NCI-H1417 (cell line): ENCODE results near the gene PTGES2.
"Not testable (repeated sequence)": the region's sequence is repeated elsewhere in the genome, so short reads cannot be mapped to it uniquely, and the experiment has no call there.

Source experiments
- DNase-seq, 3 experiments: peaks; one replicate each; lab custom pipeline; 2025; lab: John Stamatoyannopoulos, UW

Gene PTGES2

GRCh38 chr9:128088253-128088945 lies 39.1 kb downstream of the PTGES2 start:
- no peak for DNase-seq

DNA sequence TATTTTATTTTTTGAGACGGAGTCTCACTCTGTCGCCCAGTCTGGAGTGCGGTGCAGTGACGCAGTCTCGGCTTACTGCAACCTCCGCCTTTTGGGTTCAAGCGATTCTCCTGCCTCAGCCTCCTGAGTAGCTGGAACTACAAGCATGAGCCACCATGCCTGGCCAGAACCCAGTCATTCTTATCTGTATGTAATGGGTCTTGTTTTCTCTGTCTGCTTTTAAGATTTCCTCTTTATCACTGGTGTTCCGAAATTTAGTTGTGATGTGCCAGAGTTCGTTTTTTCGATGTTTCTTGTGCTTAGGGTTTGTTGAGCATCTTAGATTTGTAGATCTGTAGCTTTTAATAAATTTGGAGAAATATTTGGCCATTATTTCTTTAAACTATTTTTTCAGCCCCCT lies 40.3 kb downstream of the PTGES2 start:
- DNase-seq: no peak

GRCh38 chr9:128085943-128086342 lies 41.6 kb downstream of the PTGES2 start:
- DNase-seq: no peak

DNA sequence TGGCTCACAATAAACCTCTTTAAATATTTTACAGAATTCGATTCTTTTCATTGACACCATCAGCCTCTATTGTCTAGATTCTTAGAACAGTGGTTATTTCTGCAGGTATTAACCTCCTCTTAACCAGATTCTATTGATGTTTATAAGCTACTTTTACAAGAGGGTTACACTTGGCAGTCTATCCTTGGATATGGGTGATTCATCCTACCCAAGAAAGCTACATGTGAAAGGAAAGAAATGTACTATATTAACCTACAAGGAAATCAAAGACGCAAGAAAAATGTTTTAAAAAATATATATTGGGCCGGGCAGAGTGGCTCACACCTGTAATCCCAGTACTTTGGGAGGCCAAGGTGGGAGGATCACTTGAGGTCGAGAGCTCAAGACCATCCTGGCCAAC lies 42.8 kb downstream of the PTGES2 start:
- no peak for DNase-seq

- no peak for DNase-seq
Observed at GRCh38 chr9:128082151-128082550, 45.4 kb downstream of the PTGES2 start.

- DNase-seq: peak in 1 of 3 experiments; percentile 21
Observed at GRCh38 chr9:128081056-128081455, 46.5 kb downstream of the PTGES2 start.

DNA sequence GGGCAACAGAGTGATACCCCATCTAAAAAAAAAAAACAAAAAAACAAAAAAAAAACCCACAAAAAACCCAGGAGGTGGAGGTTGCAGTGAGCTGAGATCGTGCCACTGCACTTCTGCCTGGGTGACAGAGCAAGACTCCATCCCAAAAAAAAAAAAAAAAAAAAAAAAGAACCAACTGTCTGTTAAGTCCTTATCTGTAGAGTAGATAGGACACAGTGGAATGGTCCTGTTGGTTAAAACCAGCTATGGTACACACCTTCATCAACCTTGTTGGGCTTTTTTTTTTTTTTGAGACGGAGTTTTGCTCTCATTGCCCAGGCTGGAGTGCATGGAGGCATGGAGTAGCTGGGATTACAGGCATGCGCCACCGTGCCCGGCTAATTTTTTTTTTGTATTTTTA lies 47.3 kb downstream of the PTGES2 start:
- no peak for DNase-seq

DNA sequence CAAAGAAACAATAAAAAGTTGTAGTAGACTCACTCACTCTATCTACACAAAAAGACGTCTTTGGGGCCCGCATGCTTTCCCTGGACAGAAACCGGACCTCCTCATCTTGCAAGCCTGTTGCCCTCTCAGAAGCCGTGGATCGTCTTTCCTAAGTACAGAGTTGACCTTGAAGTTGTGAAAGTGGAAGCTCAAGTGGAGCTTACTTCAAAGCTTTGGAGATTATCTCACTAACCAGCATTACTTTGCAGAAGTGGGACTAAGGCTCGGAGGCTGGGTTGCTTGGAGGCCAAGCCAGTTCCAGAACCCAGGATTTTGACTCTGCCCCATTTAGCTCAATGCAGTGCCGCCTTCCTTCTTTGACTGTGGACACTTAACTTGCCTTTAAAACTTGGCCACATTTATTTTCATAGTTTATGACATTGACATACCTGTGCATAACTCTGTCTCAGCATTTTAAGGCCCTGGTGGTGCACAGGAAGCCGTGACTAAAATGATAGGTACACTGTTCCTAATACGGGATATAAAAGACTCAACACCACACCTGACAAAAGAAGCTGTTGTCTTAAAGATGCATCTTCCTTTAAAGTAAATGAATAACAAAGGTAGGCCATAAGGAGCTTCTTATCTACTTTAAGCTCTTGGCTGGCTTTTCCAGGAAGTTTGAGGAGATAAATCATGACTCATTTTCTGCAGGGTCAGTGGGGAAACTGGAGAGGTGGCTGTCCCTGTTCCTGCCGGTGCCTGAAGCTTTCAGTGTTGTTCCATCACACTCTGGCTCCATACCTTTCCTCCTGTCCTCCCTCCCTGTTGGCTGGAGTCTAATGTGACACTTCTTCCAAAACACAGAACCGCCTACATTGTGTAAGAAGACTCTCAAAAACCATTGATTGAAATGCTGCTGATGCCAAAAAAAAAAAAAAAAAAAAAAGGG lies 48.8 kb downstream of the PTGES2 start:
- DNase-seq: no peak

- DNase-seq: no peak
Observed at GRCh38 chr9:128077847-128078503, 49.6 kb downstream of the PTGES2 start.

GRCh38 chr9:128073253-128073886 lies 54.2 kb downstream of the PTGES2 start:
- DNase-seq: no peak

- DNase-seq: peak; percentile 26 to 82 (median 64)
Observed at GRCh38 chr9:128072144-128073021, 55.1 kb downstream of the PTGES2 start.

- DNase-seq: not testable (repeated sequence)
Observed at GRCh38 chr9:128071475-128071874, 56.1 kb downstream of the PTGES2 start.

DNA sequence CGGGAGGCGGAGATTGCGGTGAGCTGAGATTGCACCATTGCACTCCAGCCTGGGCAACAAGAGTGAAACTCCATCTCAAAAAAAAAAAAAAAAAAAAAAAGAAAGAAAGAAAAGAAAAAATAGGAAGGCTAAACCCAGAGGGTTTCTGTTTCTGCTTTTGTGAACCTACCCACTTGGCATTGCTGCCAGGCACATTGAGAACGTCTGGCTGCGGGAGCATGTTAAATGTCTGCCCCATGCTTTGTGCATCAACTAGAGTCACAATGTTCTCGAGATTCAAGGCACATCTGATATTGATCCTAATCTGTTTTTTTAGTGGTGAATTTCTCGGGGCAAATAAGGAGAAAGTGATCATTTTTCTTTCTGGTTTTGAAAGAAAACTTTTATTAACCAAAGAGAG lies 56.7 kb downstream of the PTGES2 start:
- no peak for DNase-seq
